OCI-LY3 (cell line): Measurements from ENCODE around the gene MICALL1.

Source experiments
- H2AFZ ChIP-seq: fragments of 200-600, 300-600 bp; shearing (Covaris generic); 2 replicates; pipeline ENCODE4 v1.6.0; 2014; ENCODE audit warnings: antibody characterized with exemption, low read depth, low read length
- H3K27ac ChIP-seq: fragments of 200-600, 300-600 bp; sonication (generic); 2 replicates; pipeline ENCODE4 v1.5.1; 2014; ENCODE audit warnings: mild to moderate bottlenecking, low read length, moderate library complexity, mixed read lengths
- H3K27me3 ChIP-seq: fragments of 200-600, 300-600 bp; sonication (generic); 2 replicates; pipeline ENCODE4 v1.6.1; 2014; ENCODE audit warnings: low read depth, low read length, mixed read lengths
- H3K36me3 ChIP-seq: fragments of 200-600, 300-600 bp; sonication (generic); replicated peaks from 2 replicates; pipeline ENCODE3; 2014; ENCODE audit warnings: low read depth, low read length, mixed read lengths
- H3K4me1 ChIP-seq: fragments of 300-600, 200-600 bp; sonication (generic); 2 replicates; pipeline ENCODE4 v1.6.1; 2014; ENCODE audit warnings: low read length, mixed read lengths
- H3K4me2 ChIP-seq: fragments of 200-600, 300-600 bp; sonication (generic); 2 replicates; pipeline ENCODE4 v1.6.1; 2014; ENCODE audit warnings: low read length, mixed read lengths
- H3K4me3 ChIP-seq: fragments of 300-600, 200-600 bp; sonication (generic); 2 replicates; pipeline ENCODE4 v1.5.1; 2014; ENCODE audit warnings: antibody characterized with exemption, mild to moderate bottlenecking, low read length, moderate library complexity
- H3K79me2 ChIP-seq: fragments of 300-600, 200-600 bp; shearing (Covaris generic); 2 replicates; pipeline ENCODE4 v1.6.1; 2014; ENCODE audit warnings: mild to moderate bottlenecking, low read length, mixed read lengths
- H3K9ac ChIP-seq: fragments of 300-600, 200-600 bp; shearing (Covaris generic); 2 replicates; pipeline ENCODE4 v1.6.0; 2014; ENCODE audit warnings: mild to moderate bottlenecking, low read length, moderate library complexity
- H3K9me3 ChIP-seq: fragments of 200-600, 300-600 bp; shearing (Covaris generic); 2 replicates; pipeline ENCODE4 v1.6.1; 2014; ENCODE audit warnings: low read length, mixed read lengths; ENCODE audit not compliant: insufficient read depth
- H4K20me1 ChIP-seq: fragments of 200-600, 300-600 bp; sonication (generic); 2 replicates; pipeline ENCODE4 v1.6.1; 2016; ENCODE audit warnings: low read length, mixed read lengths; ENCODE audit not compliant: insufficient read depth
- CTCF ChIP-seq: fragments of 200-600, 300-600 bp; sonication (generic); IDR thresholded peaks from 2 replicates; pipeline ENCODE4 v1.5.1; 2014; ENCODE audit warnings: antibody characterized with exemption, low read length, low read depth
- EZH2phosphoT487 ChIP-seq: fragments of 200-600 bp; shearing (Covaris generic); IDR thresholded peaks from 2 replicates; pipeline ENCODE4 v1.6.1; 2018; ENCODE audit warnings: antibody characterized with exemption, mixed run types, low read depth

MICALL1 gene

GRCh38 chr22:37982938-37983859, 77.1 kb downstream of the MICALL1 start:
- Histone ChIP-seq H3K4me2 (no peak overlapping the region), H3K4me3 (no peak overlapping the region), H4K20me1 (no peaks in the 10 kb centered on the region), H3K79me2 (no peaks in the 10 kb centered on the region), H3K4me1 (no peaks in the 10 kb centered on the region), H3K9ac (no peak overlapping the region), H3K36me3 (no peaks in the 10 kb centered on the region), H2AFZ (no peak overlapping the region), H3K27ac (no peak overlapping the region), H3K27me3 (no peaks in the 10 kb centered on the region), H3K9me3 (no peaks in the 10 kb centered on the region)
- TF ChIP-seq EZH2phosphoT487 (no peak), CTCF (no peak)

GRCh38 chr22:37983860-37984791, 78.0 kb downstream of the MICALL1 start, which contains the start of gene SOX10:
TSS of gene SOX10 (minus strand) at chr22:37984555. CDS start at chr22:37983784, 771 bp downstream.
- no peak within 1 kb of the TSS for H3K4me2 ChIP-seq

GRCh38 chr22:37985050-37985585, 79.0 kb downstream of the MICALL1 start:
- no peaks in the 10 kb centered on the region for H3K79me2 ChIP-seq
- no peaks in the 10 kb centered on the region for H3K27me3 ChIP-seq
- no peaks in the 10 kb centered on the region for H3K9me3 ChIP-seq
- no peaks in the 10 kb centered on the region for H3K4me1 ChIP-seq
- no peak overlapping the region for H3K4me2 ChIP-seq
- no peak overlapping the region for H3K27ac ChIP-seq
- no peak overlapping the region for H2AFZ ChIP-seq
- no peak overlapping the region for H3K9ac ChIP-seq
- no peaks in the 10 kb centered on the region for H4K20me1 ChIP-seq
- H3K36me3 ChIP-seq, result no peaks in the 10 kb centered on the region
- no peak overlapping the region for H3K4me3 ChIP-seq
- no peak for TF ChIP-seq CTCF
- no peak for TF ChIP-seq EZH2phosphoT487

More at GRCh38 chr22:37983860-37984791, 78.0 kb downstream of the MICALL1 start, which contains the start of gene SOX10:
- no peaks in the 10 kb centered on the region for H4K20me1 ChIP-seq
- H2AFZ ChIP-seq, result no peak within 1 kb of the TSS
- H3K9me3 ChIP-seq, result no peaks in the 10 kb centered on the region
- H3K36me3 ChIP-seq, result no peaks in the 10 kb centered on the region
- TF ChIP-seq CTCF (no peak), EZH2phosphoT487 (no peak)
- H3K79me2 ChIP-seq, result no peaks in the 10 kb centered on the region
- H3K9ac ChIP-seq, result no peak within 1 kb of the TSS
- H3K4me1 ChIP-seq, result no peaks in the 10 kb centered on the region
- no peaks in the 10 kb centered on the region for H3K27me3 ChIP-seq
- no peak within 1 kb of the TSS for H3K4me3 ChIP-seq
- H3K27ac ChIP-seq, result no peak within 1 kb of the TSS
